WI38 (cell line): ENCODE results near the gene RAB38.

Experiments used
- H3K4me3 ChIP-seq: 2 replicates; pipeline ENCODE4 v1.5.1; 2011; ENCODE audit warnings: low read depth, mild to moderate bottlenecking, control low read depth, low read length
- TF ChIP-seq, protein P1 (sequence below): IDR thresholded peaks from 2 replicates; pipeline ENCODE4 v1.5.1; 2012; ENCODE audit warnings: low read depth, mild to moderate bottlenecking, control low read depth, low read length

The RAB38 gene

DNA sequence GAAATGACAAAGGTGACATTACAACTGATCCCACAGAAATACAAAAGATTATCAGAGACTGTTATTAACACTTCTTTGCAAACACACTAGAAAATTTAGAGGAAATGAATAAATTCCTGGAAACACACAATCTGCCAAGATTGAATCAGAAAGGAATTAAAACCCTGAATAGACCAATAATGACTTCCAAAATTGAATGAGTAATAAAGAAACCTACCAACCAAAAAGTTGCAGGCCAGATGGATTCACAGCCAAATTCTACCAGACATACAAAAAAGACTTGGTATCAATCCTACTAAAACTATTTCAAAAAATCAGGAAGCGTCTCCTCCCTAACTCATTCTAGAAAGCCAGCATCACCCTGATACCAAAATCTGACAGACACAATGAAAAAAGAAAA lies 17.2 kb downstream of the RAB38 start:
- TF ChIP-seq, protein P1, sequence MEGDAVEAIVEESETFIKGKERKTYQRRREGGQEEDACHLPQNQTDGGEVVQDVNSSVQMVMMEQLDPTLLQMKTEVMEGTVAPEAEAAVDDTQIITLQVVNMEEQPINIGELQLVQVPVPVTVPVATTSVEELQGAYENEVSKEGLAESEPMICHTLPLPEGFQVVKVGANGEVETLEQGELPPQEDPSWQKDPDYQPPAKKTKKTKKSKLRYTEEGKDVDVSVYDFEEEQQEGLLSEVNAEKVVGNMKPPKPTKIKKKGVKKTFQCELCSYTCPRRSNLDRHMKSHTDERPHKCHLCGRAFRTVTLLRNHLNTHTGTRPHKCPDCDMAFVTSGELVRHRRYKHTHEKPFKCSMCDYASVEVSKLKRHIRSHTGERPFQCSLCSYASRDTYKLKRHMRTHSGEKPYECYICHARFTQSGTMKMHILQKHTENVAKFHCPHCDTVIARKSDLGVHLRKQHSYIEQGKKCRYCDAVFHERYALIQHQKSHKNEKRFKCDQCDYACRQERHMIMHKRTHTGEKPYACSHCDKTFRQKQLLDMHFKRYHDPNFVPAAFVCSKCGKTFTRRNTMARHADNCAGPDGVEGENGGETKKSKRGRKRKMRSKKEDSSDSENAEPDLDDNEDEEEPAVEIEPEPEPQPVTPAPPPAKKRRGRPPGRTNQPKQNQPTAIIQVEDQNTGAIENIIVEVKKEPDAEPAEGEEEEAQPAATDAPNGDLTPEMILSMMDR: no peak
- no peak overlapping the region for H3K4me3 ChIP-seq

DNA sequence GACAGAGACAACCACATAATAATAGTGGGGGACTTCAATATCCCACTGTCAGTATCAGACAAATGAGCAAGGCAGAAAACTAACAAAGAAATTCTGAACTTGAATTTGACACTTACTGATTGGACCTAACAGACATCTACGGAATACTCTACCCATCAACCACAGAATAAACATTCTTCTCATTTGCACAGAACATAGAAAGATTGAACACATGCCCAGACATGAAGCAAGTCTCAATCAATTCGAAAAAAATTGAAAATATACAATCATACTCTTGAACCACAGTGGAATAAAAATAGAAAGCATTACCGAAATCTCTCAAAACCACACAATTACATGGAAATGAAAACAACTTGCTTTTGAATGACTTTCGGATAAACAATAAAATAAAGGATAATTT lies 17.9 kb downstream of the RAB38 start:
- TF ChIP-seq, protein P1: no peak
- H3K4me3 ChIP-seq: no peak overlapping the region

DNA sequence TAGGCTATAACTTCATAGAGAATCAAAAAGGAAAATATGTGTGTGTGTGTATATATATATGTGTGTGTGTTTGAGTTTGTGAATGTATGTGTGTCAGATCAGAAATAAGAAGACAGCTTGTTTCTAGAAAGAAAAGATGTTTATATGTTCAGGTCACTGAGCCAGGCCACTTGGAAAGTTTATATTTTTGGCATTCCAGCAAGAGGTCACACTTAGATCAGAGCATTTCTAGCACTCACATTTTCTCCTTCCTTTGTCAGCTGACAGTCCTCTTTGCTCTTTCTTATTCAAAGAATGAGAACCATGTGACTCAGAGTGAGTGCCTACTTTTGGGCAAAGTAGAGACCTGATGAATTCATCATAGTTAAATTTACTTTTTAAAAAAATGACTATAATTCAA lies 22.9 kb downstream of the RAB38 start:
- H3K4me3 ChIP-seq: no peak overlapping the region
- TF ChIP-seq, protein P1: no peak

DNA sequence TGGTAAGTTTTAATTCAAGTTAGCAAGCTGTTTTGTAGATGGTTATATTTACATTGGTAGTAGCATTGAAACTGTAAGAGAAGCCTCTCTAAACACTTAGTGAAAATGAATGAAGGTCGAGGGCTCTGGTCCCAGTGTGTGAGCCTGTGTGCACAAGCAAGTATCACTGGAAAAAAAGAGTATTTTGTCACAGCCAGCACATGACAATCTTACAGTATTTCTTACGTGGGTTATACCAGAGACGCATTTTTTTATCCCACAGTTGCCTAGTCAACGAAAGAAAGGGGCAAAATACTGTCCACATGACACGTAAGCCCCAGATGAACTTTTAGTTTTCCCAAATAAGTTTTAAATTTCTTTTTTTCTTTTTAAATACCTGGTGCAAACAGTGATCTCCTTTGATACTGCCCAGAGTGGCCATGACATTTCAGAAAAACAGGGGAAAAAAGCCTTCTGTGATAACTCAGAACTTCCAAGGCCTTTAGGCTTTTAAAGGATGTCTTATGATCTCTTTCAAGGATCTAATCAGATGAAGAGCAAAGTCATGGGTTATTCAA lies 23.5 kb downstream of the RAB38 start:
- no peak overlapping the region for H3K4me3 ChIP-seq
- TF ChIP-seq, protein P1: no peak

DNA sequence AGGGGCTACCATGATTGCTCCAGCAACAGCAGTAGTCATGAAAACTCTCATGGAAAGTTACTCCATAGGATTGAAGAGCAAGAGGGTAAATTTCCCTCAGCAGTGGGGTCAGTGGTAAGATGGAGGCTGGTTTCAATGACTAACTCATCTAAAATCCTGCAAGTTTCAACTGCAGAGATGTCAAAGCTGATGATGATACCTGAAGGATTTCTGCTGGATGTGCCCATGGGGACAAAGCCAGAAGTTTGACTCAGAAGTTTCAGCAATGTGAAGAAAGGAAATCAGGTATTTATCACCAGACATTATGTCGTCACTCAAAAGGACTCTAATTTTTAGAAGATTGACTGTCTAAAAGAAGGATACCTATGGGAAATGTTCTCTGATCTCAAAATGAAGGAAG lies 29.1 kb downstream of the RAB38 start:
- no peak overlapping the region for H3K4me3 ChIP-seq
- TF ChIP-seq, protein P1: no peak

DNA sequence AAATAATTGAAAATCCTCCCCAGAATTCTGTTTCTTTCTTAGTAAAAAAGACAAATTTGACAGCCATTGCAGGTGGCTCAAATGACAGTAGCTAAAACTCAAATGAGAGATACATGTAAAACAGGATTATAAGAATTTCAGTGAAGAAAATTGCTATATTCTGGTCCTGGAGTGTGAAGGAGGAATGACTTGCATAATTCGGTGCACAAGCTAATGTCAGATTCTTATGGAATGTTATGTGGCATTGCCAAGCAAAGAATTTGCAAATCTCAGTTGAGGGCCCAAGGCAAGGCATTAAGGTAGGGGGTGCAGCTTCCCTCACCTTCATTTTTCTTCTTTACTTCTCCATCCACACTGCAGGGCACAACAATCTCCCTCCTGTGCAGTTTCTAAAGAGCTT lies 35.4 kb downstream of the RAB38 start:
- TF ChIP-seq, protein P1: no peak
- H3K4me3 ChIP-seq: no peak overlapping the region

DNA sequence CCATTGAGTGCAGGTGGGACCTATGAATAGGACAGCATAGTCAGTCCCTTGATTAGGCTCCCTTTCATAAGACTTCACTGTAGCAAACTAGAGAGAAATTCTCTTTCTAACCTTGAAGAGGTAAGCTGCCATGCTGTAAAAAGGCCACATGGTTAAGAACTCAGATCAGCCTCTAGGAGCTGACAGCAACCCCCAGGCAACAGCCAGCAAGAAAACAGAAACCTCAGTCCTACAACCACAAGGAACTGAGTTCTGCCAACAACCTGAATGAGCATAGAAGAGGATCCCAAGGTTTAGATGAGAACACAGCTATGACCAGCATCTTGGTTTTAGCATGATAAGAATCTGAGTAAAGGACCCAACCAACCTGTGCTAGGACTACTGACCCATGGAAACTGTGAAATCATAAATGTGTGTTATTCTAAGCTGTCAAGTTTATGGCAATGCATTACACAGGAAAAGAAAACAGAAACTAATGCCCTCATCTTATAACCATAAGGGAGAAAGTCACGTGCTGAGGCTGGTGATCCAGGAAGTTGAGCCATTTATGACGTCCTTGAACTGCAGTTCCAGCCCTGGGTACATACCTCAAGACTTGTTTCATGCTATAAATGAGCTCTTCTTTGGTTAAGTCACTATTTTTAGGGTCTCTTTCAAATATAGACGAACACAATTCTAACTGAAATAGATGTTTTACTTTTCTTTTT lies 43.3 kb downstream of the RAB38 start:
- H3K4me3 ChIP-seq: no peak overlapping the region
- TF ChIP-seq, protein P1: no peak
